Osteocyte (in vitro differentiated cells): Measurements from ENCODE around the gene EEF1B2. TPM values are rescaled to one million over a fixed set of nuclear protein-coding genes. Genes with fewer than 3 reads are reported as not detected.

Experiments used
- DNase-seq: peaks from one replicate; pipeline ENCODE4 v3.0.0; 2021; ENCODE audit warnings: mixed read lengths; ENCODE audit not compliant: unreplicated experiment; ENCODE audit errors: extremely low spot score
- H3K27ac Mint-ChIP-seq: one replicate; pipeline ENCODE4 v1.8.0; 2021; ENCODE audit warnings: mild to moderate bottlenecking, mixed read lengths; ENCODE audit not compliant: unreplicated experiment
- H3K27me3 Mint-ChIP-seq: one replicate; pipeline ENCODE4 v1.8.0; 2021; ENCODE audit warnings: mixed read lengths; ENCODE audit not compliant: unreplicated experiment
- H3K36me3 Mint-ChIP-seq: one replicate; pipeline ENCODE4 v1.8.0; 2021; ENCODE audit warnings: mixed read lengths; ENCODE audit not compliant: unreplicated experiment
- H3K4me1 Mint-ChIP-seq: one replicate; pipeline ENCODE4 v1.8.0; 2021; ENCODE audit warnings: mixed read lengths; ENCODE audit not compliant: unreplicated experiment
- H3K4me3 Mint-ChIP-seq: one replicate; pipeline ENCODE4 v1.8.0; 2021; ENCODE audit warnings: mild to moderate bottlenecking, moderate library complexity, mixed read lengths; ENCODE audit not compliant: unreplicated experiment
- H3K9me3 Mint-ChIP-seq: one replicate; pipeline ENCODE4 v1.8.0; 2021; ENCODE audit warnings: mixed read lengths; ENCODE audit not compliant: unreplicated experiment
- CTCF ChIP-seq: fragments of 200-600 bp; sonication (generic); IDR thresholded peaks from 2 replicates; pipeline ENCODE4 v1.5.0; 2021; ENCODE audit warnings: antibody characterized with exemption, mild to moderate bottlenecking, moderate library complexity
- total RNA-seq: library from RNA; stranded (reverse); gene quantifications from 2 replicates; pipeline ENCODE4 v1.2.1, GENCODE V29; 2021

EEF1B2 gene
- total RNA-seq, 1 donor from 2014 or later = 433 TPM

DNA sequence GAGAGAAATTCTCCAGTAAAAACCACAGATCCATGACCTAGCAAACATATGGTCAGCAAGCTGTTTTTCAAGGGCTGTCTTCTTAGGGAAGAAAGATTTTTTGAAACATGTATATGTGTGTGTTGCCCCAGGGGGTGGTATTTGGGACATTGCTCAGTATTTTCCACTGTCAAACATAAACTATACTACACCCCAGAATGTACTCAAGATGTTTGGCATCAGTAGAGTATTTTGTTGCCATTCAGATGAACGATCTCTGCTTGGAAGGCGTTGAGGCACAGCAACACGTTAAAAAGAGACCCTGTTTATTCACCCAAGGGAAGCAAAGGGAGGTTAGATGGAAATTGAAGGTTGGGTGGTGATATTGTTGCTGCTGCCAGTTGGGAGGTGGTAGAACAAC lies 30.0 kb downstream of the EEF1B2 start:
- Mint-ChIP-seq H3K9me3 (no peaks in the 10 kb centered on the region), H3K36me3 (peaks cover 7% of the 10 kb centered on the region), H3K4me1 (peaks cover 22% of the 10 kb centered on the region), H3K27ac (peak overlapping the region; percentile 48), H3K27me3 (no peaks in the 10 kb centered on the region), H3K4me3 (no peak overlapping the region)
- no peak for TF ChIP-seq CTCF
- no peak for DNase-seq

DNA sequence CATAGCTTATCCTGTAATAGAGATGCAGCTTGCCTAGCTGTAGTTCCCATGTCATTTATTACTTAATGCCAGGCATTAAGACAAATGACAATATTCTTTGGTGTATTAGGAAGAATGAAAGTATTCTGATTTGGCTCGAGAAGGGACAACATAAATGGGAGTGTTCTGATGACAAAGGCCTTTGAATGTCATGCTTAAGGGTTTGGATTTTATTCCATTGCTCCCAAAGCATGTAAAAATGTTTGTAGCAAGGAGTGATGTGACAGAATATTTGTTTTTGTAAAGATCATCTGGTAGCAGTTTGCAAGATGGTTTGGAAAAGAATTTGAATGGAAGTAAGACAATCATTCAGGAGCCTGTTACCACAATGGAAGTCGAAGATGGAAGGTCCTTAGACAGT lies 30.4 kb downstream of the EEF1B2 start:
- Mint-ChIP-seq H3K4me3 (no peak overlapping the region), H3K27ac (no peak overlapping the region), H3K4me1 (peaks cover 22% of the 10 kb centered on the region), H3K27me3 (no peaks in the 10 kb centered on the region), H3K9me3 (no peaks in the 10 kb centered on the region), H3K36me3 (peaks cover 7% of the 10 kb centered on the region)
- no peak for TF ChIP-seq CTCF
- DNase-seq = no peak

- H3K27ac Mint-ChIP-seq = no peak overlapping the region
- no peaks in the 10 kb centered on the region for H3K9me3 Mint-ChIP-seq
- H3K4me1 Mint-ChIP-seq = peaks cover 22% of the 10 kb centered on the region
- TF ChIP-seq CTCF = no peak
- no peak overlapping the region for H3K4me3 Mint-ChIP-seq
- no peaks in the 10 kb centered on the region for H3K27me3 Mint-ChIP-seq
- peaks cover 7% of the 10 kb centered on the region for H3K36me3 Mint-ChIP-seq
- DNase-seq = no peak
Observed at GRCh38 chr2:206190689-206191088, 31.0 kb downstream of the EEF1B2 start.

GRCh38 chr2:206192157-206192556 lies 32.5 kb downstream of the EEF1B2 start:
- H3K9me3 Mint-ChIP-seq = no peaks in the 10 kb centered on the region
- DNase-seq = no peak
- H3K27ac Mint-ChIP-seq = no peak overlapping the region
- no peaks in the 10 kb centered on the region for H3K27me3 Mint-ChIP-seq
- TF ChIP-seq CTCF = no peak
- H3K4me1 Mint-ChIP-seq = peaks cover 25% of the 10 kb centered on the region
- peaks cover 4% of the 10 kb centered on the region for H3K36me3 Mint-ChIP-seq
- H3K4me3 Mint-ChIP-seq = no peak overlapping the region

GRCh38 chr2:206193671-206194357 lies 34.1 kb downstream of the EEF1B2 start:
- H3K4me3 Mint-ChIP-seq = no peak overlapping the region
- H3K4me1 Mint-ChIP-seq = peaks cover 36% of the 10 kb centered on the region
- H3K27ac Mint-ChIP-seq = no peak overlapping the region
- DNase-seq = no peak
- no peak for TF ChIP-seq CTCF
- H3K27me3 Mint-ChIP-seq = no peaks in the 10 kb centered on the region
- H3K9me3 Mint-ChIP-seq = no peaks in the 10 kb centered on the region
- no peaks in the 10 kb centered on the region for H3K36me3 Mint-ChIP-seq
